HG02840 (cell line): ENCODE results near the gene FOXRED1.
"Not testable (repeated sequence)": the region's sequence is repeated elsewhere in the genome, so short reads cannot be mapped to it uniquely, and the experiment has no call there.

Experiments
- ATAC-seq: cut with Tn5 transposase; IDR thresholded peaks from one replicate; pipeline ENCODE4 v1.9.1; 2021; ENCODE audit warnings: mild to moderate bottlenecking, moderate library complexity, moderate number of reproducible peaks; ENCODE audit not compliant: unreplicated experiment, low FRiP score

The FOXRED1 gene

DNA sequence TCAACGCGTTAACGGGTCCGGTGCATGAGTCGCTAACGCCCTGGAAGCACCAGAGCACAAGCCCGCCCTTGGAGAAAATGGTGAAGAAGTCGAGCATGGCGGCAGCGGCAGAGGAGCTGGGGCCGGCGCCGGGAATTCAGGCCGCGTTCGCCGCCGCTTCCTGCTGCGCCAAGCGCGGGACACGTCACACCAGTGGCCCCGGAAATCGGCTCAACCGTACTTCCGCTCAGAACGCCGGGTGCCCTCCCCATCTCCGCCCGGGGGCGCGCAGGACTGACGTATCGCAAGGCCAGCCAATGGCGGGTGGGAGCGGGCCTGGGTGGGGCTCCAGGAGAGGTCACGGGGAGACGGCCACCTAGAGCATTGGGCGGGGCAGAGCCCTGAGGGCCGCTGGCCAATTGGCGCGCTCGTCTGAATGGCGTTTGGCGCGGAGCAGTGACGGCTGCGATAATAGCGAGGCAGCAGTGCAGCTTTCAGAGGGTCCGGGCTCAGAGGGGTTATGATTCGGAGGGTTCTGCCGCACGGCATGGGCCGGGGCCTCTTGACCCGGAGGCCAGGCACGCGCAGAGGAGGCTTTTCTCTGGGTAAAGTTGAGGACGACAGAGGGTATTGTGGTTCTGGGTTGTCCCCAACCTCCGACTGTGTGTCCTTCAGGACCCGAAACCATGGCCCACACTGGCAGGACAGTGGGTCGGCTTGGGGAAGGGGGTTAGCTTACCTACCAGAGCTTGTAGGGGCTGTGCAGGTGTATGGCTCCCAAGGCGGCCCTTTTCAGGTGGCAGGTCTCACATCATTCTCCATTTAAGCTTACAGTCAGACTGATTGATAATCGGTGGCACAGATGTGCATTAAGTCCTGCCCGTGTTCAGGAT lies at the start of gene FOXRED1, which contains the start of gene SRPRA:
FOXRED1 (plus strand) TSS at position 447 of the 872 bp plus-strand sequence; CDS start at position 500, 53 bp downstream.
SRPRA (minus strand) TSS at position 188 of the 872 bp plus-strand sequence; CDS start at position 97, 91 bp downstream.
- peak; percentile 99 for ATAC-seq

DNA sequence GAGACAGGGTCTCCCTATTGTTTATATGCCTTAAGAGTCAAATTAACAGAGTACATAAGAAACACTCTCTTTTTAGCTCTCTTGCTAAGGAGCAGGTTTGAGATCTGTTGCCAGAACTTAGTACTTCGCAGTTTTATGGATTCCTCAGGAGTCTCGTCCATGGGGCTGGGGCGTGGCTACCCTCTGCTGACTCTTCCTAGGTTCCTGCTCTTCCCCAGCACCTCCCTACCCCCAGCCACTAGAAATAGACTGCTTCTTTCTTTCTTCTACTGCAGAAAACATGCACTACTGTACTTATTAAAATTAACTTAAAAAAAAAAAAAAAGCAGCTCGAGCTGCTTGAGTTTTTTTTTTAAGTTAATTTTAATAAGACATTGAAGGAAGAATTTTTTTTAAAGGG lies 49.4 kb upstream of the FOXRED1 start:
- ATAC-seq = no peak

DNA sequence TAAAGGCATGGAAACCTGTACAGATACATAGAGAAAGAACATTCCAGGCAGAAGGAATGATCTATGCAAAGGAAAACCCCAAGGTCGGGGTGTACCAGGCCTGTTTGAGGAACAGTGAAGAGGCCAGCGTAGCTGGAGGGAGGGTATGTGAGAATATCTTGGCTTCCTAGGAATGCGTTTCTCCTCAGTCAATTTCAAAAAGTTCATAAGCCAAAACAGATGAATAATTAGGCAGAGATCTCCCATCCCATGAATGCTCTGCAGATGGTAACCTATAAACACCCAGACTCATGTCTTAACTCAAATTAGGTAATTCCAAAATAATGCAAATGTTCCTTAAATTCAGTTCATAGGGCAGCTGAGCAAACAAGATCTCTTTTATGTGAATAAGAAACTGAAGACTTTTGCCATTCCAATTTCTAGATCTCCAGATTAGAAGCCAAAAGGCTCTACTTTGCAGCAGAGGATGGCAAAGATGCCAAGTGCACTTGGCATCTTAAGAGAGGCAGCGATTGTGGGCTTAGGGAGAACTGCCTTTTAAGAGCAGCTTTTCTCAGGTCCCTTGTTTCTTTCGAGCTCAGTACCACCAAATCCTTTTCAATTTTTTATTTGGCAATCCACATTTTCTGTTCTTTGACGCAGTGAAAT lies 44.2 kb upstream of the FOXRED1 start:
- no peak for ATAC-seq

DNA sequence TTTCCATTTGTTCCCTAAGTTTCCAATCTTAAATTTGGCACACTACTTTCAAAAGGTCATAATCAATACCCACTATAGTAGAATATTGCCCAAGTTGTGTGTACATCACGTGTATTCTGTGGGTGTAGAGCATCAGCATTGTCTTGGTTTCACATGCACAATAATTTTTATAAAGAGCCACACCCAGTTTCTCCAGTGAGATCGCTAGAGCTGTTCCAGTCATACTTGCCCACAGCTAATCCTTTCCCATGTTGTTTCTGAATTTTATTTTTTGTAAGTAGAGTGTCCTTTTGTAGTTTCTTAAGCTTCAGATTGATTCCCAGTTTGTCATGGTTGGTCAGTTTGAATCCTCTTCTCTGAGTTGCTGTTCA lies 43.7 kb upstream of the FOXRED1 start:
- ATAC-seq = no peak

DNA sequence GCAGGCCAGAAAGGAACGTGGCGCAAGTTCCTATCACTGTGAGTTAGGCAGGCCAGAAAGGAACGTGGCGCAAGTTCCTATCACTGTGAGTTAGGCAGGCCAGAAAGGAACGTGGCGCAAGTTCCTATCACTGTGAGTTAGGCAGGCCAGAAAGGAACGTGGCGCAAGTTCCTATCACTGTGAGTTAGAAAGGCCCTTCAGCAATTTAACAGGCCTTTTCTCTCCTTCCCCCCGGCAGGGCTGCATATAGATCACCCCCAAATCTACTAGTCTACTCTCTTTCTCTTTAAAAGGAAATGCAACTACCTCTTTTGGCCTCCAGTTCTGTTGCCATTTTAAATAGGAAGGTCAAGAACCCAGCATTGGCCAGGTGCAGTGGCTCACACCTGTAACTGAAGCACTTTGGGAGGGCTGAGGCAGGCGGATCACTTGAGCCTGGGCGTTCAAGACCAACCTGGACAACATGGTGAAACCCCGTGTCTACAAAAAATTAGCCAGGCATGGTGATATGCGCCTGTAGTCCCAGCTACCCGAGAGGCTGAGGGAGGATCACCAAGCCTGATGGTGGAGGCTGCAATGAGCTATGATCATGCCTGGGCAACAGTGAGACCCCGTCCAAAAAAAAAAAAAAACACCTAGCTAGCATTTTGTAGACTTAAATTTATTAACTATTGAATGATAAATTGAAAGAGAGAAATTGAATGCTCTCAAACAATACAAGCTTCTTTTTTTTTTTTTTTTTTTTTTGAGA lies 42.4 kb upstream of the FOXRED1 start:
- ATAC-seq = no peak

DNA sequence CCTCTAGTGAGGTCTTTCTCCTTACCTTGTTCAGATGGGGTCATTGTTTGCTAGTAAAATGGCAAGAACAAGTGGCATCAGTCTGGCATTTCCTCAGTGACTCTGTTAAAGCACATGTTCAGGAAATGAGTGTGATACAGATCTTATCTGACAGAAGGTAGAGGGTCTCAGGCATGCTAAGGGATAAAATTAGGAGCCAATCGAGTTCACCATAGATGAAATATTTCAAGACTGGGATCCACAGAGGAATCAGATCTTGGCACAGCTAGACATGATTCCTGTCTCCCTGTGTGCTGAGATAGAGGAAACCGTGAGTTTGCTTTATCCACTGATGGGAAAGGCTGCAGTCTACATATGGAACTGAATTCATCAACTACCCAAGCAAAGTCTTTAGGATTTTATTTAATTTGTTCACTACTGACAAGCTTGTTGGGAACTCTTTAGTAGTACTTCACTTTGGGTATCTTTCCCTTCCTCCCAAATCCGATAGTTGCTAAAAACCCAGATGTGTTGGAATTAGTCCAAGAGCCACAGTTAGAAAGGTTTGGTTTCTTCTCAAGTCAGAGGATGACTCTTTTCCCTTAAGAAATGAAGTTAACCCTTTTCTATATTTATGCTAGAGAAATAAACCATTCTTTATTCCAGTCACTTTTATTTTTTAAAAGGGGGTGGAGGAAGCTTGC lies 39.0 kb upstream of the FOXRED1 start:
- no peak for ATAC-seq

DNA sequence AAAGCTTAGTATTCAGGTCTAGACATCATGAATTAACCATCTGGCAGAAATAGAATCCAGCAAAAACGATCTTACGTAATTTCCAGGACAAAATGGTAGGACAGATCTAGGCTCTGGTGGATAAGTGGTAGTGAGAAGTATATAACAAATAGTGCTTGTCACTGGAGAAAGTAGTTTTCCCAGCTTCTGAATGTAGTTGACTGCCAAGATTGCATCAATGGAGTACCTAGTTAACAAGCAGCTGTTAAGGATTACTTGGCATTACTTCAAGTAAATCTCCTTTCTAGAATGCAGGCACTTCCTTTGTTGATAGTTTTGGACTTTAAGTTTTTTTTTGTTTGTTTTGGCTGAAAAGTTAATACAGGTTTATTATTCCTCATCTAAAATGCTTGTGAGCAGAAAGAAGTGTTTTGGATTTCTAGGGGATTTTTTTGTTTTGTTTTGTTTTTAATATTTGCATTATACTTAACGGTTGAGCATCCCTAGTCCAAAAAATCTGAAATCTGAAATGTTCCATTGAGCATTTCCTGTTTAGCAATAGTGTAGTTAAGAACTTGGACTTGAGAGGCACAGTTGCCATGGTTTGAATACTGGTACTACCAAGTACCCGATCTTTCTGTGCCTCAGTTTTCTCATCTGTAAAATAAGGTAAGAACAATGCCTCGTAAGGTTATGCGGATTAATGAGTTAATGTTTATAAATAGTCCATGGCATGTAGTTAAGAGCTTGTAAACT lies 37.1 kb upstream of the FOXRED1 start:
- no peak for ATAC-seq

DNA sequence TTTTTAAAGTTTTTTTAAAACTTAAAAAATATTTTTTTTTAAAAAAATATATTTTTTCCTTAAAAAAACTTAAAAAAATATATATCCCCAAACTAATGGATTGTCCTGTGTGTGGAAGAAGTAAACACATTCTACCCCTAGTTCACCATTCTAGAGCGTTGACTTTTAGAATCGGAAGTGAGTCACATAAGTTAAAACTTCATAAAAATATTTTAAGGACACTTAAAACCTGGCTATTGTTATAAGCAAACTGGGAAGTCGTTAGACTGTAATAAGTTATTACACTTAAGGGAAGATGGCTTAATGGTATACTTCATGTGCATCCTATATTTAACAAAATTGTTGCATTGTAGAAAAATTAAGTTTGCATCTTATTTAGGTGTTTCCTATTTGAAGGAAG lies 36.3 kb upstream of the FOXRED1 start:
- ATAC-seq = no peak

DNA sequence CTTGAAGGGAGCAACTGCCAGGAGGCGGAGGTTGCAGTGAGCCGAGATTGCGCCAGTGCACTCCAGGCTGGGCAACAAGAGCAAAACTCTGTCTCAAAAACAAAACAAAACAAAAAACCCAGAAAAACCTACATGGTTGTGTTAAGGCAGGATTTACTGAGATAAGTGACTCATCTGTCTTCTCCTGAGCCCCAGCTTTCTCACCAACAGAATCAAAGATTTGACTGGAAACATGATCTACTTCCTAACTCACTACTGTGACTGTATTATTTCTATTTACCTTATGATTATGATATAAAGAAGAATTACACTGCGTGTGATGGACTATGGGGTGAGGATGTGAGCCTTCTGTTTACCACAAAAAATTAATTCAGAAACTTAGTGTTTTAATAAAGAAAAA lies 35.6 kb upstream of the FOXRED1 start:
- ATAC-seq = no peak

DNA sequence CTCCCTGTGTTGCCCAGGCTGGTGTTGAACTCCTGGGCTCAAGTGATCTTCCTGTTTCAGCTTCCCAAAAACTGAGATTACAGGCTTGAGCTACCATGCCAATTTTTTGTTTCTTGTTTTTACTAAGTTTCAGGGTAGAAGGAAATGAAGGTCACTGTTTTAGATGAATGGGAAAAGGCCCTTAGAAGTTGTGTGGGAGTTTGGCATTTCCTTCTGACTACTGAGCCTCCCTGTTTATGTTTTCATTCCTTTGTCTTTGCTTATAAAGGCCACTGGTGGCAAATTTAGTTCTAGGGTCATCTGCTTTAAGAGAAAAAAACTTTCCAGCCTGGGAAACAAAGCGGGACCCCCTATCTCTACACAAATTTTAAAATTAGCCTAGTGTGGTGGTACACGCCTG lies 22.3 kb upstream of the FOXRED1 start:
- ATAC-seq = no peak

DNA sequence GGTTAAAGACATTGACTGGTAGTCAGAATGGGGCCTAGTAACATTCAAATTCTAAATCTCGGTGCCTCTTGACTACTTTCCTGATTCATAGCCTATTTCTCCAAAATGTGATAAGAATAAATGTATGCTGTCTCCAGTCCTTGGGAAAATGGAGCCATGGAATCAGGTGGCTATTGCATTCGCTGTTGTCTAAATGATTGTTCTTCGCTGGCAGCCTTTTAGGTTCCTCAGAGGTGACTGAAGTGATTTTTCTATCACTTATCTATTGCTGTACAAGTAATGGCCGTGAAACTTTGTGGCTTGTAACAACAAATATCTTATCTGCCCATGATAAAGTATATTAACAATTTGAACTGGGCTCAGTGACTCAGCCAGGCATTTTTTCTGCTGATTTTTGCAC lies 15.7 kb upstream of the FOXRED1 start:
- no peak for ATAC-seq

DNA sequence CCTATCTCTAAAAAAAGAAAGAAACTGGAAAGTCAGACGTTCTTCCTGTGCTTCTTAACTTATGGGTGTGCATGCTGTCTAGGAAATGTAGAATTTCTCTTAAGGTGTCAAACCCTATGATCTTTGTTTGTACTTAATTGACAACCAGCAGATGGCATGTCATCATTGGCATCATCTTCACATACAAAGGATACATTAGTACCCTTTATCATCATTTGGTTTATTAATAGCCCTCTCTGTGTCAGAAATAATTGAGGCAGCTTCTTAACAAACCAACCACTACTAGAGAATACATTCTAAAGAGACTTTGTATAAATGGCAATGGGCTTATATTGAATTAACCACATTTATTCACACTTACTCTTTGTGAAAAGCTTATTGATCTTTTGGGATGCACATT lies 14.1 kb upstream of the FOXRED1 start:
- ATAC-seq = no peak

DNA sequence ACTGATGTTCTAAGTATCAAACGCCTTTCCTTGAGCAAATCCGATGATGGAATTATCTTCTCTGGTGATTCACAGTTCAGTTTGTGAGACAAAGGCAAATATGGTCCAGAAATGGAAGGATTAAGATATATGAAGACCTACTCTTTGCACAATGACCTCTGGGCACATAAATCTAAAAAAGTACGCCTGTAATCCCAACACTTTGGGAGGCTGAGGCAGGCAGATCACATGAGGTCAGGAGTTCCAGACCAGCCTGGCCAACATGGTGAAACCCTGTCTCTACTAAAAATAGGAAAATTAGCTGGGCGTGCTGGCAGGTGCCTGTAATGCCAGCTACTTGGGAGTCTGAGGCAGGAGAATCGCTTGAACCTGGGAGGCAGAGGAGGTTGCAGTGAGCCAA lies 13.4 kb upstream of the FOXRED1 start:
- ATAC-seq = not testable (repeated sequence)

DNA sequence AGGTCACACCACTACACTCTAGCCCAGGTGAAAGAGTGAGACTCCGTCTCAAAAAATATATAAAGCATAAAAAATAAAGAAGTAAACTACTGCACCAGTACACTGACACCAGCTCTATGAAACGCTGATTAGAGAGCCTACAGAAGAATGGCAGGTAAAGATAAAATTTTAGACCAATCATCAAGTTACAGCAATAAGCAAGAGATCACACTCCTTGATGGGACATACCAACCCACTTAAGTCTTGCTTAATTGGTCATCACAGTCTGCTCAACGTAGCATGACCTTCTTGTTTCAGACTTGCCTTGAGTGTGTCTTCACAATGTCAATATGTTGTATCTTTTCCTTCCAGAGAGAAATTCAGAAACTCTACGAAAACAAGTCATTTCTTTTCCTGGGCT lies 12.7 kb upstream of the FOXRED1 start:
- no peak for ATAC-seq

DNA sequence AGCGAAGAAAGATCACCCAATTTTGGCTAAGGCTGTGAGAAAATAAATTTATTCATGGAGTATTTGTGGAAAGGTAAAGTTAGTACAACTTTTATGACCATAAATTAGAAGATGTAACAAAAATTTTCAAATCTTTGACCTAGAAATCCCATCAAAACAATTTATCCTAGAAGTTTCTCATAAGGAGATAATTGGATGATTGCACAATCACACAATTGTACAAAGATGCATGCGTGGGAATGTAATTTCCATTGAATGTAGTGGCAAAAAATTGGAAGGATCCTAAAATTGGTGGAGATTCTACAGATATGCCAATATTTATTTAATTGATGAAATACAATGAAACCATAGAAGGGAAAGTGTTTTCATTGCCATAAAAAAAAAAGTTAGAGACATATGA lies 11.8 kb upstream of the FOXRED1 start:
- no peak for ATAC-seq

DNA sequence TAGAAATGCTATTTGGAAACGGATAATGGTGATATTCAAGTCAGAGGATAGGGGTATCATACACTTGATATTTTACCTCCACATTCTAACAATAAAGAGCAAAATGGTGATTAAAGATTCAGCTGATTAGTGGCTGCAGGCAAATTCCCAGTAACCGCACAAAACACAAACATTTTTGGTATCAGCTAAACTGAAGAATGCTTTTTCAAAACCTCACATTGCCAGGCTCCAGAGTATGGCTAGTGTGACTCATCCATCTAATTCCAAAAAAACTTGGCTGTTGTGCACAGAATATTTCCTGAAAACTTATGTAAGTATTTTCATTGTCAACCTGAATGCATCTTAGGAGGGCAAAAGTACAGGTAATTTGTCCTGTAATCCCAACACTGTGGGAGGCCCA lies 11.2 kb upstream of the FOXRED1 start:
- no peak for ATAC-seq

DNA sequence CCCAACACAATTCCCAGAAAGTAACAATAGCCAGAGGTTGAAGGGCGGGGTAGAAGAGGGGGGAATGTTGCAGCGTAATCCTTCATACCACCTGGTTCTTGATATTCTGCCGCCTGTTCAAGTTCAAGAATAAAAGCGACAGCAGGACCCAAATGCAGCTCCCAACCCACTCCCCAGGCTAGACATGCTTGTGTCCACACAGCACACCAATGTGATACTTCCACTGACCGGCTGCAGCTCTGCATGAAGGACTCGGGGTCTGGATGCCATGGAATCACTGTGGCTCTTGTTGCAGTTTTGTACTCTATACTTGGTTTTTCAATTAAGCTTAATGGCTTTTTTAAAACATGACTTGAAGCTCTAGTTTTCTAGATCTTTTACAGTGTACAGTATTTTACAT lies 6.7 kb upstream of the FOXRED1 start:
- ATAC-seq = no peak

DNA sequence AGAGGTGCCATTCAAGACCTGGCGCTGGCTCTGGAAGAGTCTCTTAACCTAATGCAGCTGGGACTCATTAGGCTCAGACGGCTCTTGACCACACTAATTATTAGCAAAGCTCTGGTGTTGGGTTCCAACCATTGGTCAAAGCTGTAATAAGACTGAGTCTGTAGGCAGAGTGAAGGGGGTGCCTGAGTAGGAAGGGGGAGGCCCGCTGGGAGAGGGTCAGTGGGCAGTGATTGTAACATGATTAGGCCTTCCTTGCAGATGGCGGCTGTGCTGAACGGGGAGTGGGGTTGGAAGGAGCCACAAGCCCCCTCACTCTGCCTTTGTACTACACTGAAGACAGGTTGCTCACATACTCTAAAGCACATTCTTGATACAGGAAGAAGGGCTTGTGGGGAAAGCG lies 5.5 kb upstream of the FOXRED1 start:
- ATAC-seq = no peak

DNA sequence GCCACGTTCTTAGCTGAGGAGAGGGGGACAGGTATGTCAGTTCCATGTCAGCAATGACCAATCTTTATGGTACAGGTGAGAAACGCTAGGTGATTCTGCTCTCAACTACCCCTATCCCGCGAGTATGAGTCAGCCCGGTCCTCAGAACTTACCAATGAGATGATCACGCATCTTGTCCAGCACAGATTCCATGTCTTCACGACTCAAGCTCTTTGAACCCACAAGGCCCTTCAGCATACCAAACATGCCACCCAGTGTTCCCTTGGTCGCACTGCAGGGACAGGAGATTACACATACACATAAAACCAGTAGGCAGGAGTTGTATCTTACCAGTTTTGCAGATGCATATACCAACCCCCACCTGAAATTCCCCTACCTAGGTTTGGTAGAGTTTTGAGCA lies 3.1 kb upstream of the FOXRED1 start:
- ATAC-seq = no peak

DNA sequence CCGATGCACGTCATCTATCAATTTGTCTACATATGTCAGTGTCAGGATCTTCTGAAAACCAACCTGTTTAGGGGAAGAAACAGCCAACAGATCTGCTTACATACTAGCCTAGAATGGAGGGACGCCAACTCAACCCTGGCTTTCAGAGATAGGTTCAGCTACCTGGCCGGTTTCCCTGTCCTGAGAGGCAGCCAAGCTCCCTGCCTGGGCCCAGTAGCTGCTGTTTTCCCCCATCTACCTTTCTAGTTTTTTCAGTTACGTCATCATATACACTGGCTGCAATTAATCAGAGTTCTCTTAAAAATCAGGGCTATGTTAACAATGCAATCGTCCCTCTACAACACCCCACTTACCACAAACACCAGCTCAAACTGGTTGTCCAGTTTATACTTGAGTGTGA lies 1.3 kb upstream of the FOXRED1 start:
- no peak for ATAC-seq
